Right ventricle myocardium superior (tissue), 1 donor: ENCODE measurements around the gene FAM24B. TPM values are rescaled to one million over a fixed set of nuclear protein-coding genes. Genes with fewer than 3 reads are reported as not detected.
"Not testable (repeated sequence)": the region's sequence is repeated elsewhere in the genome, so short reads cannot be mapped to it uniquely, and the experiment has no call there.

Experiments used
- ATAC-seq: fragments of 200-7000 bp; cut with Tn5 transposase; one replicate; pipeline ENCODE4 v1.9.1; 2020; ENCODE audit warnings: mild to moderate bottlenecking; ENCODE audit not compliant: poor library complexity
- DNase-seq: peaks from one replicate; pipeline ENCODE4 v3.0.0-alpha.2; 2020
- intact Hi-C: fragments of 100-400 bp; cut with DNase I; formaldehyde crosslinking; loops from one replicate; pipeline ENCODE4 v1.11.2; 2022
- total RNA-seq: library from RNA; stranded (reverse); fragmentation: NEBNext Ultra II Directional; extraction: Animal tissue kit (Norgen Biotek cat#: 25700); gene quantifications from one replicate; pipeline ENCODE4 v1.2.1, GENCODE V29; 2021
- donor health status: DM: no; HTN: yes; CAD: no; lungs with severe emphysema.

Gene FAM24B
- total RNA-seq, 1 donor from 2014 or later = not detected

- DNase-seq (no peak), ATAC-seq (no peak)
- intact Hi-C loops = no loop called here
Measured at GRCh38 chr10:122863216-122864193, 15.9 kb downstream of the FAM24B start.

DNA sequence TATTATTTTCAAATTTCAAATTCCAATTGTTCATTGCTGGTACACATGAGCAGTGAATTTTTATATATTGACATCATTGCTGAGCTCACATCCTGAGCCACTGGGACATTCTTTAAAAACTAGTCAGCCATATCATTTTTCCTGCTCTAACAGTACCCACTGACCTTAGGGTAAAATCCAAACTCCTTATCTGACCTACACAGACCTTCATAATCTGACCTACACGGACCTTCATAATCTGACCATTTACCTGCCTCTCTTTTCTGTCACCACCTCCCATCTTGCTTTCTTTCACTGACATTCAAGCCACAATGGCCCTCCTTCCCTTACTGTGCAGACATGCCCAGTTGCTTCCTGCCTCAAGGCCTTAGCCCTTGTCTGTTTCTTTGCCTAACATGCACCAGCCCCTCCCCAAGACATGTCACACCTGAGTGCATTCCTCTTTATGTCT, 17.6 kb downstream of the FAM24B start:
- no peak for ATAC-seq
- DNase-seq = no peak
- intact Hi-C loops = no loop called here

DNA sequence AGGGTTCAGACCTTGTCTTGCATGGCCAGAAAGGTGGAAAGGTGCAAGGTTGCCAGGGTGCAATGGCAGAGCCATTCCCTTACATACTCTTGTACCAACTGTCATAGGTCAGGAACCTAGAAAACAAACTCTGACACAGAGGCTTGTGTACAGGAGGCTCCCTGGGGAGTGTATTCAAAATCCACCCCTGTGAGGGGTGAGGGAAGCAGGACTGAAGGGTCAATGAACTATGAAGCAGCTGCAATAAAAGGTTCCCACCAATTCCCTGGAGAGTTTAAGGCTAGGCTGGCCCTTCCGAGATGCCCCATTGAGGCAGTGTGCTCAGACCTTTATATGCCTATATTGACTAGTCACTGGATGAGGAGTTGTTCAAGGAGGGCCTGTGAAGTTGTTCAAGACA, 19.9 kb downstream of the FAM24B start:
- DNase-seq (no peak), ATAC-seq (no peak)
- intact Hi-C loops = no loop called here

DNA sequence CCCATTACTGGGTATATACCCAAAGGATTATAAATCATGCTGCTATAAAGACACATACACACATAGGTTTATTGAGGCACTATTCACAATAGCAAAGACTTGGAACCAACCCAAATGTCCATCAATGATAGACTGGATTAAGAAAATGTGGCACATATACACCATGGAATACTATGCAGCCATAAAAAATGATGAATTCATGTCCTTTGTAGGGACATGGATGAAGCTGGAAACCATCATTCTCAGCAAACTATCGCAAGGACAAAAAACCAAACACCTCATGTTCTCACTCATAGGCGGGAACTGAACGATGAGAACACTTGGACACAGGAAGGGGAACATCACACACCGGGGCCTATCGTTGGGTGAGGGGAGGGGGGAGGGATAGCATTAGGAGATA, 21.3 kb downstream of the FAM24B start:
- intact Hi-C loops, DNase-seq, ATAC-seq: not testable (repeated sequence)

DNA sequence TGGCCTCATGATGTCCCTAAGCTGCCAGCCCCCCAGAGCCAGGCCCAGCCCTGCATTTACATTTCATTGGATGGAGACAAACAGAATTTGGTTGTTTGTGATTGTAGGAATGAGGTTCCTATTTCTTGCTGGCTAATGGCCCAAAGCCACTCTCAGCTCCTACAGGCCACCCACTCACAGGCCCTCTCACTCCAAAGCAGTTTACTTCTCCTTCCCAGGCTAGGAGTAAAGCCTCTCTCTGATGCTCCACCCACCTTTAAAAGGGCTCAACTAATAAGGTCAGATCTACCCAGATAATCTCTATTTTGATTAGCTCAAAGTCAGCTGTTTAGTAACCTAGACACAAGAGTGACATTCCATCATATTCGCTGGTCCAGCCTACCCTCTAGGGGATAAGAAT, 22.5 kb downstream of the FAM24B start:
- ATAC-seq = no peak
- DNase-seq = no peak
- intact Hi-C loops = no loop called here

DNA sequence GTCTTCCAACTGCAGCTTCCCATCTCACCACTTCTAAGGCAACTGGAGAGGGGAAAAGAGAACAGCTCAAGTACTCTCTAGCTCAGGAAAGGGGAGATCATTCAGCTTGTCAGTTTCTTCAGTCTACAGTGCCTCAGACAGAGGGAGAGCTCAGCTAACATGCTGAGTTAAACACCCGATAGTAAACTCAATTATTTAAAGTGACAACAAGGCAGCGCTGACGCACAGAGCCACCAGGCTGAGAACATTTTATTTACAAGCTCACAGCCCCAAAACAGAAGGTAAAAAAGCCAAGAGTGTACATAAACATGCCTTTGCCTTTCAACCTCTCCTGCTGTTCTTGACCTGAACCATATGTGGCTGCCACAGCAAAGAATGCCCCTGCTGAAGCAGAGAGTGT, 23.6 kb downstream of the FAM24B start:
- no peak for DNase-seq
- intact Hi-C loops = no loop called here
- ATAC-seq = no peak

GRCh38 chr10:122854648-122855047, 24.7 kb downstream of the FAM24B start:
- DNase-seq (no peak), ATAC-seq (no peak)
- intact Hi-C loops = no loop called here

DNA sequence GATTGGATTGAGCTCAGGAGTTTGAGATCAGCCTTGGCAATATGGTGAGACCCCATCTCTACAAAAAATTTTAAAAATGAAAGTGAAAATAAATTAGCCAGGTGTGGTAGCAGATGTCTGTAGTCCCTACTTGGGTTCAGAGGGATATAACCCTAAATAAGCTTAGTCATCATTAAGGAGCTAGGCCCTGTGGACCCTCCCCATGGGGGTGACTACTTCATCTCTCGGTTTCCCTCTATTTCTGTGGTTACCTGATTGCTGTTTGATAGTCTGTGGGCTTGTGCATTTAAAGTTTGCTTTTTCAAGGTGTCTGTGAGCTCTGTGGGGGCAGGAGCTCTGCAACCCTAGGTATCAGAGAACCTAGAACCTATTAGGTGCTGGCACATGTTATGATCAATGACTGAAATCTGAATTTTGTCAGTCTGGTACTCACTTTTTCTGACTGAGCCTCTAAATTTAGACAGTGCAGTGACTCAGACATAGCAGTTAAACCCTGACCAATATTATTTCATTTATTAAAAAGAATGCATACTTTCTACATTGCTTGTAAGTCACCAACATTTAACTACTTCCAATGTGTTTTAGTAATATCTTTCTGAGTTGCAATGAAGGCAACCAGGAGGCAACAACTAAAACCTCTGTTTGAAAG, 25.6 kb downstream of the FAM24B start:
- intact Hi-C loops = no loop called here
- DNase-seq (no peak), ATAC-seq (no peak)

DNA sequence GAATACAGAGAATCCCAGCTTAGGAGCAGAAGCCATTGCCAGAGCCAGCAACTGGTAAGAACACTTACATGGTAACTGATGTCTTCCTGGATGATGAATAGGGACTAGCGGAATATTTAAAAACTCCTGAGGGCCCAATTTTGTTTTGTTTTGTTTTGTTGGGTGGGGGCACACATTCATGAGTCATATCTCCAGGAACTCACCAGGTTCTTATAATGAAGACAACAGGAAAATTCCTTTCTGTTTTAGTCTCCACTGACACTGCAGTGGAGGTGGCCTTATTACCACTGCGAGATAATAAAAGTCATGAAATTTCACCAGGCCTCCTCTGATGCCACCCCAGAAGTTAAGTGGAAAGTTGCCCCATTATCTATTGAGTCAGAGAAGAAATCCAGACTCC, 27.1 kb downstream of the FAM24B start:
- no peak for DNase-seq
- intact Hi-C loops = no loop called here

DNA sequence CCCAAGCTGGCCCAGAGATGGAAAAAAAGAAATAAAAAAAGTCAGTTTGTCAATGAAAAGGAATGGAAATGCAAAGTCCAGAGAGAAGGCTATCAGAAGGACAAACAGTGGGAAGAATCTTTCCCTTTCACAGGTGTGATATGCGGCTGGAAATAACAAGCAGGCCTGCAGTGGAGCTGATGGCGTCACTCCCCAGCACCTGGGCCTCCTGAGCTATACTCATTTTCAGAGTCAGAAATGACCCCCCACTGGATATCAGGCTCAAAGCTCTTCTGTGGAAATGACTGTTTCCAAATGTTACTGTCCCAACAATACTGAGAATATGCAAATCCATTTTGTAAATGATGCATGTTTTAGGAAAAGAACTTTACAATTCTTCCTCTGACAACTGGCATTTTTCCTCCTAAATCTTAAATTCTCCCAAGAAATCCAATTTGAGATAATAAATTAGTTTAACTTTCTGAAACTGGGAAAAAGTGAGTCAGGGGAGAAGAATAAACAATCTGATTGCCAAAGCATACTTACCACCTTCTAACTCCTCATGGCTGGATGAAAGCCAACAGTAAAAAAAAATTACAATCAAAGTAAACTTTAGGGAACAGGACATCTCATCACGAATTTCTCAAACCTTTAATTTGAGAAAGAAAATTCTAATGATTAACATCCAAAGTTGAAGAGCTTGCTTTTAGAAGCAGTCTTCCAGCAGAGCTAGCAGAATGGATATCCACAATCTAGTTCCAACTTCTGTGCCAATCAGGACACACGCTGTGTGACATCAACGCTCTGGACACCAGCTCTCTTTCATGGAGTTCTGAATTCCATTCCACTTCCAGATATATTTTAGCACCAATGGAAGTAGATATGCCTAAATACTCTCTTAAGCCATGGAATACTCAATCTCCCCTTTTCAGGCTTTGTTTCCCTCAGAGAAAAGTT, 28.4 kb downstream of the FAM24B start:
- ATAC-seq (no peak), DNase-seq (no peak)
- intact Hi-C loops = no loop called here

More for the DNA sequence above, 27.1 kb downstream of the FAM24B start:
- ATAC-seq = no peak

DNA sequence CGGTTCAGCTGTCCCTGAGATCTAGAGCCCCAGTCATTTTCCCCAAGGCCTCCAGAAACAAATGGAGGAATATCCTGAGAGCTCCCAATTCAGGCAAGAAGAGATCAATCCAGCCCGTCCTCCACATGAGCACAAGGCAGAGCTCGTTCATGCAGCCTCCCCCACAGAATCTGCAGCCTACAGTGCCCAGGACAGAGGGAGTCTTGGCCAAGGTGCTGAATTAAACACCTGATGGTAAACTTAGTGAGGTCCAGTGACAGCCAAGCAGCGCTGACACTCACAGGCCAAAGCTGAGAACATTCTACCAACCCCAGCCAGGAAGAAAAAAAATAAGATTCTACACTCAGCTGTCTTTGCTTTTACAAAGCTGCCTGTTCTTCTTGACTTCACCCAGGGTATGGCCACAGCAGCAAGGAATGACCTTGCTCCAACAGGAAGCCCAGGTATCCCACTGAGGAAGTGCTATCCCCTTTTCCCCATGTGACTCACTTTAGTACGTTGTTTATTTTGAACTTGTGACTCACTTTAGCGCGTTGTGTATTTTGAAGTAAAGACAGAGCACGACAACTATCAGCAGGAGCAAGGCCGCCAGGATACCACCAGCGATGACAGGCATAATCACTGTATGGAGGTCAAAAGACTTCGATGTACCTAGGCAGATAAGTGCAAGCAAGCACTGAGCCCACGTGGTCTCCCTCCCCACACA, 29.3 kb downstream of the FAM24B start:
- no peak for DNase-seq
- intact Hi-C loops = no loop called here
- no peak for ATAC-seq

GRCh38 chr10:122849090-122849489, 30.3 kb downstream of the FAM24B start:
- intact Hi-C loops = no loop called here
- ATAC-seq (no peak), DNase-seq (no peak)

- no peak for DNase-seq
- intact Hi-C loops = no loop called here
- ATAC-seq = no peak
Measured at GRCh38 chr10:122847782-122848604, 31.4 kb downstream of the FAM24B start.

DNA sequence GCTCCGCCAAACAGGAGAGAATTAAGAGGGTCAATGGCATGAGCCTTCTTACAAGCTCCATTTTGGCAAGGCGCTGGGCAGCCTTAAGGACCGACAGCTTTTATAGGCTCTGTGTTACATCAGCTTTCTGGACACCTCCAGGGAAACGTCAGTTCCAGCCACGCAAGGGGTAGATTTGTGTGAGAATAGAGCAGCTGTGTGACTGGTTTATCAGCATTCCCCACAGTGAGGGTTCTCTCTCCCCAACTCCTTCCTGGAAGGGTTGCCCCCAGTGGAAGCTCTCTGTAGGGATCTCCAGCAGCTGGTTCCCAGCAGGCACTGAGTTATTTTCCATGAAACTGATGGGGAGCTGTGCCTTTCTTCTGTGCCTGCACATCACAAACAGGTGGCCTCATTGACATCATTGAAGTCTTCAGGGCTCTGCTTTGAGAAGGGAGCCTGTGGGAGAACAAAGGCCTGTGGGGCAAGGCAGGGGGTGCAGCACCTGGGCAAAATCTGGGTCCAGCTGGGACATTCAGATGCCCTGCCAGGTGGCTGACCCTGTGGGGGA, 33.5 kb downstream of the FAM24B start, which contains the start of gene CUZD1:
TSS of gene CUZD1 (minus strand) at position 75 of the 550 bp plus-strand sequence. CDS start at position 61, 14 bp downstream.
- DNase-seq = no peak
- intact Hi-C loops = no loop called here
- no peak for ATAC-seq

- intact Hi-C loops = no loop called here
- no peak for DNase-seq
- ATAC-seq = no peak
Measured at GRCh38 chr10:122844146-122844545, 35.2 kb downstream of the FAM24B start.

GRCh38 chr10:122841569-122841968, 37.8 kb downstream of the FAM24B start:
- intact Hi-C loops = no loop called here
- DNase-seq = no peak
- ATAC-seq = no peak

- DNase-seq (no peak), ATAC-seq (no peak)
- intact Hi-C loops = no loop called here
Measured at GRCh38 chr10:122839505-122839904, 39.9 kb downstream of the FAM24B start.
